LNCAP (cell line): ENCODE results near the gene MRPL21.

Experiments
- TF ChIP-seq, protein P1 (sequence below): fragments of 450-650 bp; IDR thresholded peaks from 2 replicates; pipeline ENCODE4 v1.5.1; 2017; ENCODE audit warnings: mild to moderate bottlenecking

The MRPL21 gene

DNA sequence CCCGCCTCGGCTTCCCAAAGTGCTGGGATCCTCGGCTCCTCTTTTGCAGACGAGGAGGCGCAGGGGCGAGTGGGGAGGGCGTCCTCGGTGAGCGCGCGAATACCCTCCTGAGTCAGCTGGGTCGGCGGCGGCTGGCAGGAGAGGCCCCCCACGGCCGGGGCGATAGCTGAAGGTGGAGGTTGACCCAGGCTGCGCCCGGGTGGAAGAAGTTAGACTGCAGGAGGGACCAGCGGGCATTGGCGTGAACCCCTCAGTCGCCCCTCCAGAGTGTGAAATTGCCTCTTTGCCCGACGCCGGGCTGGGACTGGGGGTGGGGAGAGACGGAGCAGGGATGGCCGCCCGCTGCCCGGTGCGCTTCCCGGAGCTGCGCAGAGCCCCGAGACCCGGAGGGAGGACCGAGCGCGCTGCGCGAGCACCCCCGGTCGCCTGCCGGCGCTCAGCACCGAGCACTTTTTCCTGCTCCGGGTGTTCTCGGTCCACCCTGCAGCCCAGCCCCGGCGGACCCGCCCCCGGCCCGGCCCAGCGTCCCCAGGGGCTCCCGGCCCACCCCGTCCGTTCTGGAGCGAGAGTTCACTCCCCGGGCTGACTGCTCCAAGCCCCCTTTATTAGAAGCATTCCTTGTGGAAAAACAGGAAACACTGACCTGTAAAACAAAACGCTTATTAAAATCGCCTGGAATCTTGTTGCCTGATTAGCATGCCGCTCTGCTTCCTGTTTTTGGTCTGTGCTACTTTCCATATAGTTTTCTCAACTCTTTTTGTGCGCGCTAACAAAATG is 48.2 kb downstream of the MRPL21 start:
- TF ChIP-seq, protein P1, sequence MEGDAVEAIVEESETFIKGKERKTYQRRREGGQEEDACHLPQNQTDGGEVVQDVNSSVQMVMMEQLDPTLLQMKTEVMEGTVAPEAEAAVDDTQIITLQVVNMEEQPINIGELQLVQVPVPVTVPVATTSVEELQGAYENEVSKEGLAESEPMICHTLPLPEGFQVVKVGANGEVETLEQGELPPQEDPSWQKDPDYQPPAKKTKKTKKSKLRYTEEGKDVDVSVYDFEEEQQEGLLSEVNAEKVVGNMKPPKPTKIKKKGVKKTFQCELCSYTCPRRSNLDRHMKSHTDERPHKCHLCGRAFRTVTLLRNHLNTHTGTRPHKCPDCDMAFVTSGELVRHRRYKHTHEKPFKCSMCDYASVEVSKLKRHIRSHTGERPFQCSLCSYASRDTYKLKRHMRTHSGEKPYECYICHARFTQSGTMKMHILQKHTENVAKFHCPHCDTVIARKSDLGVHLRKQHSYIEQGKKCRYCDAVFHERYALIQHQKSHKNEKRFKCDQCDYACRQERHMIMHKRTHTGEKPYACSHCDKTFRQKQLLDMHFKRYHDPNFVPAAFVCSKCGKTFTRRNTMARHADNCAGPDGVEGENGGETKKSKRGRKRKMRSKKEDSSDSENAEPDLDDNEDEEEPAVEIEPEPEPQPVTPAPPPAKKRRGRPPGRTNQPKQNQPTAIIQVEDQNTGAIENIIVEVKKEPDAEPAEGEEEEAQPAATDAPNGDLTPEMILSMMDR, result no peak

DNA sequence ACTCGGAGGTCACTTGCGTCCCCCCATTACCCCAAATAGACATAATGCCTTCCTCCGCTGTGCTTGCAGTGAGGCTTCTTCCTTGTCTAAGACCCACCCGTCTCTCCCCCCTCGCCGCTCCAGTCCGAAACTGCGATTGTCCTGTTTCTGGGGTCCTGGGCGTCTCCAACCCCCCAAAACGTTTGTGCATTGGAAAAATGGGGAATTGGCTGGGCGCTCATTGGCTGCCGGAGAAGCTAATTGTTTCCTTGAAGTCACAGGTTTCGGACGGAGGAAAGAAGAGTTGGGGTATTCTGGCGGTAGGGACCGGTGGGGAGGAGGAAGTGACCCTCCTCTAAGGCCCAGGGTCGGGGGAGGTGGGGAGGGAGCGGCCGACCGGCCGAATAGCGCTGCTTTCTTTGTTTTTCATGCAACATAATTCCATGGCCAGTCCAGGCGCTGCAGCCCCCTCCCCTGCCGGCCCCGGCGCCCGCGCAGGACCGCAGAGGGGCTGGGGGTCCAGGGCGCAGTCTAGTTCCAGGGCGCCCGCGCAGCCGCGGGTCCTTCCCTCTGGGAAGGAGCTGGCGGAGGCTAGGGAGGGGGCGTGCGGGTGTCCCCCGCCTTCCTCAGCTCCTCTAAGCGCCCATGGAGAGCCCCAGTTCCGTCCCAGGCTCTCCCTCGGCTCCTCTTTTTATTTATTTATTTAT is 49.2 kb downstream of the MRPL21 start:
- TF ChIP-seq, protein P1, result no peak

DNA sequence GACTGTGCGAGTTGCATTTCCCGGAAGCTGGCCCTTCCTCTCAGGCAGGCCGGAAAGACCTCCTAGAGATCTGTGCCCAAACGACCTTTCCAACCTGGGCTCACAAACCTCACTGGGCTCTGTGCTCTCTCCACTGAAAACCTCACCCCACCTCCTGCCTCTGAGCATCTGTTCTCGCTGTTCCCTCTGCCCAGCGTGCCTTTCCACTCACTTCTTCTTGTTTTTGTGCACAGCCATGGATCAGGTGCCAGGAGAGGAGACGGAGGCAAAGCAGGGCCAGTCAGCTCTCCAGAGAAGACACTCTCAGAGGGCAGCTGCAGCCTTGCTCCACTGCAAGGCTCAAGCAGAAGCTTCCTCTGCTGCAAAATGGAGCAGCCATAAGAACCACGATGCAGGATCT is 51.0 kb downstream of the MRPL21 start:
- TF ChIP-seq, protein P1, result no peak

DNA sequence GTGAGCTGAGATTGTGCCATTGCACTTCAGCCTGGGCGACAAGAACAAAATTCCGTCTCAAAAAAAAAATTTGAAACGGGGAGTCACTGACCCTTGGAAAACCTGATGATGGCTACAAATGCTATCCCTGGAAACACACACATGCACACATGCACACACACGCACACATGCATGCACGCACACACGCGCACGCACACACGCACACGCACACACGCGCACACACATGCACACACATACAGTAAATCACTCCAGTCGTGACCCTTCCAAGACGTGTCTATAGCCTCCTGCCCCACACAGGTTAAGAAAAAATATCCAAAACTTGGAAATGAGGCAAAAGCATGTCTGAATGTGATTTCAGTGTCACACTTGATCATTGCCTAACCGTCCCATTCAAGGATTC is 55.2 kb downstream of the MRPL21 start:
- TF ChIP-seq, protein P1, result no peak

DNA sequence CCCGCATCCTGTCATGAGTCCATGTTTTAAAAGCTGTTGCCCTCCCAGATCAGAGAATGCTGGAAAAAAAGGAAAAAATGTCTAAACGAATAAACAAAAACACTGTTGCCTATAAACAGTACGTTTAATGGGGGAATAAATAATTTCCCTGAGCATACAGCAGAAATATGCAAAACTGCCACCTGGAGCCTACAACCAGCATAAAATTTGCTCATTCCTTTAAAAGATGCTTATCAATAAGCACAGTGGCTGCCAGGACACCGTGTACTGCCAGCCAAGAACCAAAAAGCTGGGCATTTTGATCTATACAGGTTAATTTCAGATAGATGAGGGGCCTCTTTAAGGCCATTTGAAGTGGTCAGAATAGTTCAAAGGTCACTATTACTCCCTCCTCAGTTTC is 56.2 kb downstream of the MRPL21 start:
- TF ChIP-seq, protein P1, result no peak

DNA sequence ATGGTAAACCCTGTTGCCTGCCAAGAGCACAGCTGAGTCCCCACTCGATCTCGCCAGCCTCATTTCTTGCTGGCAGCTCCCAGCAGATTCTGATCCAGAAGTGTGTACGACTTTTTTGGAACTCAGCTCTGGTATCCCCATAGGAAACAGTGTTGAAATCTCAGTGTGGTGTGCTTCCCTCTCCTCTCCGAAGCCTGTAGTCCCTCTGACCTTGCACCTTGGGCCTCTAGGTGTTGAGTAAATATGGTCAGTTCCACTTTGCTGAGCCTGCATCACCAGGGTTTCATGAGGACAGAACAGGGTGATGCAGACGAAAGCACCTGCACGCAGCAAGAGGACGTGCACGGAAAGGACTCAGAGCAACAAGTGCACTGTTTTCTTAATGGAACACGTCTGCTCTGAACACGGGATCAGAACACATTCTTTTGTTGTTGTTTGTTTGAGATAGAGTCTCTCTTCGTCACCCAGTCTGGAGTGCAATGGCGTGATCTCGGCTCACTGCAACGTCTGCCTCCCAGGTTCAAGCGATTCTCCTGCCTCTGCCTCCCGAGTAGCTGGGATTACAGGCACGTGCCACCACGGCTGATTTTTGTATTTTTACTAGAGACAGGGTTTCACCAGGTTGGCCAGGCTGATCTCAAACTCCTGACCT is 58.2 kb downstream of the MRPL21 start:
- TF ChIP-seq, protein P1, result no peak

DNA sequence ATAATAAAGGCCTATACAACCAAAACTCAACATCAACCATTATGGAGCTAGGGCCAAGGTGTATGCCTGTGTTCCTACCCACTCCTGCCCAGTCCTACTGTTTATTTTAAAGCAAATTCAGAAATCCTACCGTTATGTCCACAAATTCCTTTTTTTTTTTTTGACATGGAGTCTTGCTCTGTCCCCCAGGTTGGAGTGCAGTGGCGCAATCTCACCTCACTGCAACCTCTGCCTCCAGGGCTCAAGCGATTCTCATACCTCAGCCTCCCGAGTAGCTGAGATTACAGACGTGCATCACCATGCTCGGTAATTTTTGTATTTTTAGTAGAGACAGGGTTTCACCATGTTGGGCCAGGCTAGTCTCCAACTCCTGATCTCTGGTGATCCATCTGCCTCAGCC is 58.8 kb downstream of the MRPL21 start:
- TF ChIP-seq, protein P1, result no peak
